SIG-M5 (cell line): ENCODE data around the gene DLG1.
"Not testable (repeated sequence)": the region's sequence is repeated elsewhere in the genome, so short reads cannot be mapped to it uniquely, and the experiment has no call there.

Source experiments
- DNase-seq: peaks from one replicate; lab custom pipeline; 2025; lab: John Stamatoyannopoulos, UW

Gene DLG1

DNA sequence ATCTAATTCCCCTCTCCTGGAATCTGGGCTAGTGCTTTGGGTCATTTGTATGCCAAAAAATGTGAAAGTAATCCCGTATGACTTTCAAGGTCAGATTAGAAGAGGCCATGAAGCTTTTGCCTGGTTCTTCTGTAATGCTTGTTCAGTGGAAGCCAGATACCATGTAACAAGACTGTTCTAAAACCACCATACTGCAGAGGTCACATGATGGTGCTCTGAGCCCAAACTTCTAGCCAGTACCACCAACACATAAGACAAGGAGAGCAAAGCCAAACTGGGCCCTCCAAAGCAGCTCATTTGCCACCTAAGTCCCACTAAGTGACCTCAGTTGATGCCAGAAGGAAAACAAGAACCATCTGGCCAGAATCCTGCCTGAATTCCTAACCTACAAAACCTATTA is 204.5 kb downstream of the DLG1 start:
- no peak for DNase-seq

DNA sequence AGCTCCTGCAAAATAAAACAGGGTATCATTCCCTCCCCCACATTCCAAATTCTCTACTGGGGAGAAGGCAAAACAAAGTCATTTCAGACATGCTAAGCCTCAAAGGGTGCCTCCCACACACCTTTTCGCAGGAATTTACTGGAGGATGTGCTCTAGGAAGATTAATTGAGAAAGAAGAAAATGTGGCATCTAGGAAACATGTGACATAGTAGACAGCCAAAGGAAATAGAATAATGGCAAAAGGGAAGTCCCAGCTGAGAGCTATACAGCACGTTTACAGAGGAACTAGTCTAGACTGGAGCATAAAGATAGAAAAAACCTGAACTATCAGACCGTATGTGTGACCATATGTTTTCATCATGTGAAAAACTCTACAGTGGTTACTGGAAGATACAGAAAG is 210.0 kb downstream of the DLG1 start:
- DNase-seq, result no peak

DNA sequence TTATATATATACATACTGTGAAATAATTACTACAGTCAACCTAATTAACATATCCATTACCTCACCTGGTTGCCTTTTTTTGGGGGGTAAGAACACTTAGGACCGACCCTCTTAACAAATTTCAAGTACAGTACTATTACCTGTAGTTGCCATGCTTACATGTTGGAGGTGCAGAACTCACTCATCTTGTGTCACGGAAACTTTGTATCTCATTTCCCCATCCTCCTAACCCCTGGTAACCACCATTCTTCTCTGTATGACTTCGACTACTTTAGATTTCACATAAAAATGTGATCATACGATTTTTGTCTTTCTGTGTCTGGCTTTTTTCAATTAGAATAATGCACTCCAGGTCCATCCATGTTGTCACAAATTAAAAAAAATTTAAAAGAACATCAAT is 213.3 kb downstream of the DLG1 start:
- no peak for DNase-seq

DNA sequence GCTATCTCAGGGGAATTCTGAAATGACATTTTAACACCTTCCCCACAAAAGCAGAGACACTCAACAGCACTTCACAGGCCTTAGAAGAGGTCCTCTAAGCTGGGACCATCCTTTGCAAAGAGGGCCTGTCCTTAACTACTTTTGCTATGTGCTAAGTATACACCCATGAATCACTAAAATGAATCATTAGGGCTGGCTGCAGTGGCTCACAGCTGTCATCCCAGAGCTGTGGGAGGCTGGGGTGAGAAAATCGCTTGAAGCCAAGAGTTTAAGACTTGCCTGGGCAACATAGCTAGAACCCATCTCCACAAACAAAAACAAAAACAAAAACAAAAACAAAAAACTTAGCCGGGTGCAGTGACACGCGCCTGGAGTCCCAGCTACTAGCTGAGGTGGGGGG is 214.9 kb downstream of the DLG1 start:
- peak; percentile 7 for DNase-seq

DNA sequence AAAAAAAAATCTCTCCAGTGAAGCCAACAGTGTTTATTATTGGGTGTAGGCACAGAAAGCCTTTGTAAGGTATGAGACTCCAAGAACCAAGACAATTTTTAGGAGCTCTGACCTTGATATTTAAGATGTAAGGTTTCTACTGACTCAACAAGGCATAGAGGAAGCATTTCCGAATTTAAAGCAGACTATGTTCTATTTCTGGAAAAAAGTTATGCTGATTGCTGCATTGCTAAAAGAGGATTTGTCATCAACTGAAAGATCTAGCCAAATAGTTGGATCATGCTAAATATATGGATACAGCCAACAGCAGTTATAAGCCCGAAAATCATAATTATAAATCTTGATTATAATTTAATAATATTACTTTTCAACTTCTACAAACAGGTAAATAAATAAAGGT is 215.5 kb downstream of the DLG1 start:
- no peak for DNase-seq

DNA sequence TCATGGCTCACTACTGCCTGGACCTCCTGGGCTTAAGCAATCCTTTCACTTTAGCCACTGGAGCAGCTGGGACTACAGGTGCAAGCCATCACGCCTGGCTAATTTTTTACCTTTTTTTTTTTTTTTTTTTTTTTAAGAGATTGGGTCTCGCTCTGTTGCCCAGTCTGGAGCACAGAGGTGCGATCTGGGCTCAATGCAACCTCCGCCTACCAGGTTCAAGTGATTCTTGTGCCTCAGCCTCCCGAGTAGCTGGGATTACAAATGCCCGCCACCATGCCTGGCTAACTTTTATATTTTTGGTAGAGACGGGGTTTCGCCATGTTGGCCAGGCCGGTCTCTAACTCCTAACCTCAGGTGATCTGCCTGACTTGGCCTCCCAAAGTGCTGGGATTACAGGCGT is 218.1 kb downstream of the DLG1 start:
- DNase-seq, result no peak

DNA sequence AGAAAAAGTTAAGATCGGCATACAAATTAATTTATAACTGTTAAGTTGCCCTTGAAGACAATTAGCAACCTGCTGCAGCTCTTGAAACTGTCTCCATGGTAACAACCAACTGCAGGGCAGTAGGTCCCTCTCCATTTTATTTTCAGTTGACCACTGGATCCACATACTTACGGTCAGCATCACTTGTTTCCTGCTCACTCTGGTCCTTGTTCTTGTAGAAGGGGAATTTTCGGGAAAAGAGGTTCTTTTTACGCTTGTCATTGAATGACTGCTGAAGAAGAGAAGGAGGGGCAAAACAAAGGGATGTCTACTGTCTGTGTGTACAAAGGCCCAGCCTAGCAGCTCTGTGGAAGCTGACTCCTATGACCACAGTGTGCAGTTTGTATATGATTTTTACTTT is 222.0 kb downstream of the DLG1 start:
- no peak for DNase-seq

DNA sequence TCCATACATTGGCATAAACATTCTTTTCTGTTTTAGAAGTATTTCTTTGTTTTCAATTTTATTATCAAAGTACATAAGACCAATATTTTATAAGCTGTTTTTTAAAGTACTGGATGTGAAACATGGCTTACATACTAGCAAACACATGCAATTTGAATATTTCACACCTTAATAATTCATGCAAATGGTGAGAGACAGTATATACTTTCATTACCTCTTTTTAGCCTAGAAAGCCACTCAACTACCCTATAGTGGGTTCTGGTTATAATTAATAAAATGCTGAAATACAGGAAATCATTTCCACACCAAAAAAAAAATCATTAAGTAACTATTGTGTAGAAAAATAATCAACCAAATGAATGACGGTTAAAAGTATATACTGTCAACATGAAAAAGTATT is 230.3 kb downstream of the DLG1 start:
- DNase-seq, result no peak

DNA sequence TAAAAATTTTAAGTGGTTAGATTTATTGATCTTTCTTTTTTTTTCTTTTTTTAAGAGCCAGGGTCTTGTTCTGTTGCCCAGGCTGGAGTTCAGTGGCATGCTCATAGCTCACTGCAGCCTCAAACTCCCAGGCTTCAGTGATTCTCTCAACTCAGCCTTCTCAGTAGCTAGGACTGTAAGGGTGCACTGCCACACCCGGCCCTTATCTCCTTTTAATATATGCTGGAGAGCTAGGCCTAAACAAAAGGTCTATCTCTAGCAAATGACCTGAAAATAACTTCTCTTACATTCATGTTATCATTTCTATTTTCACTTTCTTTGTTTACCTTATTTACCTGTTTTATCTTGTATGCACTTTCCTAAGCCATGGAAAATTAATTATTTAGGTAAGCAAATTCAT is 233.6 kb downstream of the DLG1 start:
- DNase-seq, result no peak

DNA sequence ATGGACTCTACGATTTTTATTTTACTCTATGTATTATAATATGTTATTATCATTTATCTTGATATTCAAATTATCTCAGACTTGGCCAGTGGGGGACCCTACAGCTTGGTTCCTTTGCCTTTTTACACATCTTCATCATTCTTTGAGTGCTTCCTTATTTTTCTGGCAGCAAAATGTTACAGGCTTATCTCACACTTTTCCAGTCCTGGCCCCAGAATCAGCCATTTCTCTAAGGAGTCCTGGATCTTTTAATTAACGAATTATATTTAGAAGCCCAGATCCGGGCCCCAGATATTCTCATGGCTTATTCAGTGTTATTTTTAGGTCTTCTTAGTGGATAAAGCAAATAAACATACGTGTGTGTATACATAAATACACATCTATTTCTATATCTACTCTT is 236.0 kb downstream of the DLG1 start:
- no peak for DNase-seq

DNA sequence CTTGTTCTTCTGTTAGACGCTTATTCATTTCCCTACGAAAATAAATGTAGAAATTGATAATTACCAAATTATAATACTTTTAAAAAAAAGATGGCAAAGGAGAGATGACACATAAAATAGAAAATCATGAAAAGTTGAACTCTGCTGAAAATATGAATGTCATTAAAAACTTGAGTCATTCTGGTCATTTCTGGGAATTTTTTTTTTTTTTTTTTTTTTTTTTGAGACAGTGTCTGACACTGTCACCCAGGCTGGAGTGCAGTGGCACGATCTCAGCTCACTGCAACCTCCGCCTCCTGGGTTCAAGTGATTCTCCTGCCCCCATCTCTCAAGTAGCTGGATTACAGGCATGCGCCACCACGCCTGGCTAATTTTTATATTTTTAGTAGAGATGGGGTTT is 246.8 kb downstream of the DLG1 start:
- not testable (repeated sequence) for DNase-seq

DNA sequence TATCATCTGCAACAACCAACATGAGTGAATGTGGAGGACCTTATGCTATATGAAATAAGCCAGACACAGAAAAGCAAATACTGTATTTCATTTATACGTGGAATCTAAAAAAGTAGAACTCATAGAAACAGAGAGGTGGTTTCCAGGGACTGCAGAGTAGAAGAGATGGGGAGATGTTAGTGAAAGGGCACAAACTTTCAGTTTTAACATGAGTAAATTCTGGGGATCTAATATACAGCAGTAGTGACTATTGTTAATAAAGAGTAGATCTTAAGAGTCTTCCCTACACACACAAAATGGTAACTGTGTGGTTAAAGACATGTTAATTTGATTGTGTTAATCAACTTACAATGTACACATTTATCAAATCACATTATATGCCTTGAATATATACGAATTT is 247.9 kb downstream of the DLG1 start:
- no peak for DNase-seq

DNA sequence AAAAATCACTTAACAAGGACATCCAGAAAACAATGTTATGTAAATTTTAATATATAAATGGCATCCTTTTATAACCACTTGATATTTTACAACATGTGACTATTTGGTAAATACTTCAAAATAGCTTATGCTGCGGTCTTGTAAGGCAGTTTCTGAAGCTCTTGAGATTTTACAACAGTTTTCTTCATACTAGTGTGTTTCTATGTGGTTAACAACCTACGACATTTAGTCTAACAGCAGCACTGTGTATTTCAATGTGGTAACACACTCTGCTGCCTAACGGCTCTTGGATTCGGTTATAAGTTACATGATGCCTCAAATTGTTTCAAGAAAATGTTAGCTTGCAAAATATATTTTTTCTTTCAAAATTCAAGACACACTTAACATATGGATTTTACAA is 255.9 kb downstream of the DLG1 start:
- no peak for DNase-seq

DNA sequence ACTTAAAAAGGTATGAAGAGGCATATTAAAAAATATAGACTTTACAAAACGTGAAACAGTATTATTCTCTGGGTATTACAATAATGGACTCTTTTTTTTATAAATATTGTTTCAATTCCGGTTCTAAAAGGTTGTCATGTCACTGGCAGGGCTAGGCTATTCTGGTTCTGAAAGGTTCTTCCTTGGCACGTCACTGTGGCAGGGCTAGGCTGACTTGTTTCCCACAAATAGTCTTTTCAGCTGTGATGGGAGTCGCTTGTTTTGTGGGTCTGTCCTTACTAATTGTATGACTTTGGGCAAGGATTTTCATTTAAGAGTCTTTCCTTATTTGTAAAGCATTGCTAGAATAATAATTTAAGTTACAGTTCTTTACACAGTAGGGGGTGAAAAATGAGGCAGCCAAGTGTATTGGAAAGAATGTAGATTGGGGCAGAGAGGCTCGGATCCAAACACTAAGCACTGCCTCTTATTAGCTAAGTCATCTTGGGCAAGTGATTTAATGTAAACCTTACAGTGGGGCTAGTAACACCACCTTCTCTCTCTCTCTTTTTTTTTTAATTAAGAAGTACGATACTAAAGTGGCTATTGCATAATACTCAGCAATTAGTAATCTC is 256.4 kb downstream of the DLG1 start:
- DNase-seq, result no peak

DNA sequence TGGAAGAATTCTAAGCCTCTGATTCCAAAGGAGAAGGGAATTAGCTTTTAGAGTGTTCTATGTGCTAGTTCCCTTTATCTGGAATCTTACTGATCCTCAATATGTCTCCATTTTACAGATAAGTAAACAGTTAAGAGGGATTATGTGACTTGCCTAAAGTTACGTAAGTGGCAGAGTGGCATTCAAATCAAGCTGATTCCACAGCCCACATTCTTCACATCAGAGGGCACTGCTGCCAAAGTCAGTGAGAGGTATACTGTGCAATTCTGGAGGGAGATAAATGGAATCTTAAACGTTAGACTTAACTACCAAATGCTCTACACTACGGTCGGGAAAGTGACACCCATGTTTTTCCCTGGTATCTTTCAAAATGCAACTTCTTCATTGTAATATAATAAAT is 257.8 kb downstream of the DLG1 start:
- no peak for DNase-seq

DNA sequence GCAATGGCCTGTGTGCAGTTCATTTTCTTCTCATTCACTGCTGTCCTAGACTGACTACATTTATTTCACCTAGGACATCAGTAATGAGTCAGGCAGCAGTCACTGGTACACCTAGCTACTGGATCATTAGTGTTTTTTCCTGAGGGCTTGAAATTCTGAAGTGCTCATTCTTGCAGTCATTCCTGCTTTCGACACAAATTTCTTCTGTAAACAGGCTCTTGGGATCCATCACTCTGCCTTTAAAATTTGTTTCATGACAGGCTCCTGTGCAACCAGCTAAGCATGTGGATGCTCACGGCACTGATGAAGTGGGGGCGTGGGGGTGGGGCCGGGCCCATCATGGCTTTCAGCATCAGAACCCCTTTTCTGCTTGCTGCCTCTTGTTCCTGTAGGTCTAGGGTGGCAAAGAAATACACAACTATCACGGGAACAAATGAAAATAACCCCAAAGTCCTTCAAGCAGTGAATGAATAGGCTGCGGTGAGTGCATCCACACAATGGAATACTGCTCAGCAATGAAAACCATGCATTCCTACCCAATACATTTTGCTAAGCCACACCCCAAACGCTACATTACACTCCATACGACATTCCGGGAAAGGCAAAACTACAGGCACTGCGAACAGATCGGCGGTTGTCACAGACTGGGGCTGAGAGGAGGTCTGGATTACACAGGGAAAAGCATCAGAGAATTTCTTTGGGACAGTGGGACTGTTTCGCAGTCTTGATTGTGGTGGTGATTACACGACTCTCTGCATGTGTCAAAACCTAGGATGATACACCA is 259.5 kb downstream of the DLG1 start:
- DNase-seq, result no peak

DNA sequence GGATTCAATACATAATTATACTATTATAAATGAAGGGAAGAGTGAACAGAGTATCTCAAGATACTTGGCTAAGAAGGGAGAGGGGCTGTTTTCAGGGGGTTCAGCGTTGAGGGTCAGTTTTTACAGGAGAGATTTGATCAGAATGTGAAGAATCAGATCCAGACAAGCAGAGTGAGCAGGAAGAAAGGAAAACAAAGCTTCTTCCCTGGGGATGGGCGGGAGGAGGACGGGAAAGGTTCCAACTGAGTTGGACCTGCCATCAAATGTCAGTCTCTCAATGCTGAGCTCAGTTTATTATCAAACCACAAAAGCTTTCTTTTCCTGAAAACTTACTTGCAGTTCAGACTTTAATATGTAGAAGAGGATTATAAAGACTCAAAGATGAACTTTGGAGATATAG is 262.8 kb downstream of the DLG1 start:
- DNase-seq, result no peak

DNA sequence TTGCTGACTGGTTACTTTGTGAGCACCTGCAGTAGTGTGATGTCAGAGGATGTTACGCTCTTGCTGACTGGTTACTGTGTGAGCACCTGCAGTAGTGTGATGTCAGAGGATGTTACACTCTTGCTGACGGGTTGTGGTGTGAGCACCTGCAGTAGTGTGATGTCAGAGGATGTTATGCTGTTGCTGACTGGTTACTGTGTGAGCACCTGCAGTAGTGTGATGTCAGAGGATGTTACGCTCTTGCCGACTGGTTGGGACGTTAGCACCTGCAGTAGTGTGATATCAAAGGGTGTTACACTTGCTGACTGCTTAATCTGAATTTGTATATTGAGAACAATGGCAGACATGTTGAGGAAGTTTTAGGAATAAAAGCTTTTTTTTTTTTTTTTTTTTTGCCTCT is 263.6 kb downstream of the DLG1 start:
- DNase-seq, result not testable (repeated sequence)

DNA sequence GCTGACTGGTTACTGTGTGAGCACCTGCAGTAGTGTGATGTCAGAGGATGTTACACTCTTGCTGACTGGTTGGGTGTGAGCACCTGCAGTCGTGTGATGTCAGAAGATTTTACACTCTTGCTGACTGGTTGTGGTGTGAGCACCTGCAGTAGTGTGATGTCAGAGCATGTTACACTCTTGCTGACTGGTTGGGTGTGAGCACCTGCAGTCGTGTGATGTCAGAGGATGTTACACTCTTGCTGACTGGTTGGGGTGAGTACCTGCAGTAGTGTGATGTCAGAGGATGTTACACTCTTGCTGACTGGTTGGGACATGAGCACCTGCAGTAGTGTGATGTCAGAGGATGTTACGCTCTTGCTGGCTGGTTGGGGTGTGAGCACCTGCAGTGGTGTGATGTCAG is 264.6 kb downstream of the DLG1 start:
- not testable (repeated sequence) for DNase-seq

DNA sequence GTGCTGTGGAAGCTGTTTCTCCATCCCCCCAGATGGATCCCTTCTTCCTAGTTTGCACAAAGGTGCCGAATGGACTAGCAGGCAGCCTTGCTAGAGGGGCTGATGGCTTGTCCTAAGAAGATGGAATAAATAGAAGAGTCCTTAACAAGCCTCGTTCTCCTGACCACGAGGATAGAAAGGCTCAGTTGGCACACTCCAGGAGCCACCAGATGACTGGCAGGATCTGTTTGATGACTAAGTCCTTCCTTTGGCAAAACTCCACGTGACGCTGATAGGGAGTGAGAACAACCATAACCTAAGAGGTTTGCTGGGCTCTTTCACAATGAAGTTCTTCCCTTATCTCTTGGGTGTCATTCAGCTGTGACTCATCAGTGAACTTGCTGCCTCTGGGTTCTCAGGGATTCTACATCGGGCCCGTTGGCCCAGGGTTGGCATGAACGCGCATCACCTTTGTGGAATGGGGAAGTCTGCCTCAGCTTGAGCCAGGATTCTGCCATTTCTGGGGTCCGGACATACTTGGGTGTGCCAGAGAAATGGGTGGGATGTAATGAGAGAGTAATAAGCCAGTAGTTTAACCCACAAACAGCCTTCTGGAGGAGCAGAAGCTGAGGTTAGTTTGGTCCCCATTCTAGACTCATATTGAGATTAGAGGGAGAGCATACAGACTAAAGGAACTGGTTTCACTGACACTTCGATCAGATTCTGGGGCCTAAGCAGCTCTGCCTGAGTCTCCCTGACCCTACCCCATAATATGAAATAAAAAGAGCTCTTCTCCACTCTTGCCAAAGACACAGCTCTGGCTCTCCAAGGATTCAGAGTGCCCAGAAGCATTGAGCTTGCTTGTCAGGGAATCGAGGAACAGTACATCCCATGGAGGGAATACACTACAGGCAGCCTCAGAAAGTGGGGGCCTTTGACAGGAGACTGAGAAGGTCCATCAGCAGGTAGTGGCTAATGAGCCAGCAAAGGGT is 266.8 kb downstream of the DLG1 start:
- DNase-seq, result no peak

DNA sequence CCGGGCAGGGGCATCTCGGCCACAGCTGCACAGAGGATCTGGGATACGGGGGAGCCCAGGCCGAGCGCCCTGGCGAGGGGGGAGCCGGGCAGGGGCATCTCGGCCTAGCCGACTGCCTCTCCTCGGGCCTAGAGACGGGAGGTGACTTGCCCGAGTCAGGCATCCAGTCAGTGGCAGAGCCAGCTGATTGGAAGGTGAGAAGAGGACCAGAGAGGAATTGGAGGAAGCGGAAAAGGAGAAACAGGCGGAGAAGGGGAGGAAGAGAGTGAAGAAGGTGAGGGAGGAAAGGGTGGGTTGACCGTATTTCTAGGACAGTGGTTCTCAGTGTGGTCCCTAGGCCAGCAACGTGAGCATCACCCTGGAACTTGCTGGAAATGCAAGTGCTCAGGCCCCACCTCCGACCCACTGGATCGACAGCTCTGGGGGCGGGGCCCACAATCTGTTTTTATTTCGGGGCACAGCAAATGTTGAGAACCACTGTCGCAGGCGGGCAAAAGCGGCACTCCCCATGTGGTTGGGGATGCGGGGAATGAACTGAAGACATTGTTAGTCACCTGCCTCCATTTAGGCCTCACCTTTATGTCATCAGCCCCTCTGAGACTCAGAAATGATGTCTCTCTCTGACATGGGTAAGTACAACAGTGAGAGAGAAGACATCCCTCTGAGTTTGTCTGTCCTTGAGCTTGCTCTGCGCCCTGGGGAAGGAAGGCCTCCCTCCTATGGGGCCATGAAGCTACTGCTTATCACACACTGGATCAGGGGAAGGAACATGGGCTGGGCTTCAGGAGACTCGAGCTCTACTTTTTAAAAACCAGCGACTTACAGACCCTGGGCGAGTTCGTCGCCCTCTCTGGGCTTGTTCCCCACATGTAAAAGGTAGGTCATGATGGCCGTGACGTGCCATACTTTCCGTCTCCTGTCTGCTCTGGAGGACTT is 267.8 kb downstream of the DLG1 start:
- DNase-seq, result no peak
